SK-N-SH (cell line): ENCODE data around the gene PTGIS.

ENCODE experiments used
- SIN3A ChIP-seq: IDR thresholded peaks from 2 replicates; pipeline ENCODE4 v1.6.1; 2012; ENCODE audit warnings: low read depth, mild to moderate bottlenecking, low read length, moderate library complexity, borderline replicate concordance
- TF ChIP-seq, protein P1 (sequence below): IDR thresholded peaks from 2 replicates; pipeline ENCODE4 v1.4.0; 2012; ENCODE audit warnings: low read depth

DNA sequence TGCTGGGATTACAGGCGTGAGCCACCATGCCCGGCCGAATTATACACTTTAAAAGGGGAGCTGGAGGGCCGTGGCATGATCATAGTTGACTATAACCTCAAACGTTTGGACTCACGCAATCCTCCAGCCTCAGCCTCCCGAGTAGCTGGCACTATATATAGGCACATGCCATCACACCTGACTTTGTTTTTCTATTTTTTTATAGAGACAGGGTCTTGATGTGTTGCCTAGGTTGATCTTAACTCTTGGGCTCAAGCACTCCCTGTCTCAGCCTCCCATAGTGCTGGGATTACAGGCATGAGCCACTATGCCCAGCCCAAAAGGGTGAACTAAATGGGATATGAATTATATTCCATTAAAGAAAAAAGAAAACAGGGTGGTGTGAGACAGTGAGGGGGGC lies 7.8 kb downstream of the PTGIS start:
- no peak for TF ChIP-seq SIN3A
- TF ChIP-seq, protein P1, sequence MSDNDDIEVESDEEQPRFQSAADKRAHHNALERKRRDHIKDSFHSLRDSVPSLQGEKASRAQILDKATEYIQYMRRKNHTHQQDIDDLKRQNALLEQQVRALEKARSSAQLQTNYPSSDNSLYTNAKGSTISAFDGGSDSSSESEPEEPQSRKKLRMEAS = no peak
